ENCODE measurements around the gene NIT1.

NIT1 gene

DNA sequence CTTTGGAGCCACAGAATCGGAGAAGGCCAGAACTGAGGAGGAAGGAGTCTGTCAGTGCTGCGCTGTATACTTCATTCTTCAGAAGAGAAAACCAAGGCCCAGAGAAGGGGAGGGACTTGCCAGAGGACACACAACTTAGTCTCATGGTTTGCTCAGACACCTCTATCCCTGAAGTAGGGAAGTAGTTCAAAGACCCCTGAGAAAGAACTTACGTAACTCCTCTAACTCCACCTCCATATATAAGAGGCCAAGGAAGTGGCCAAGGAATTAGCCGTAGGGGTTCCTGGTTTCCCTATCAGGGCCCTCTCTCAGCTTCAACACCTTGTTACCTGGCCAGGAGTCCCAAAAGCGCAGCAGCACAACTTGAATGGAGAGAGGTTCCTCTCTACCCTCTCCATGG lies 28.0 kb upstream of the NIT1 start (continued):
- TF ChIP-seq, protein P1, sequence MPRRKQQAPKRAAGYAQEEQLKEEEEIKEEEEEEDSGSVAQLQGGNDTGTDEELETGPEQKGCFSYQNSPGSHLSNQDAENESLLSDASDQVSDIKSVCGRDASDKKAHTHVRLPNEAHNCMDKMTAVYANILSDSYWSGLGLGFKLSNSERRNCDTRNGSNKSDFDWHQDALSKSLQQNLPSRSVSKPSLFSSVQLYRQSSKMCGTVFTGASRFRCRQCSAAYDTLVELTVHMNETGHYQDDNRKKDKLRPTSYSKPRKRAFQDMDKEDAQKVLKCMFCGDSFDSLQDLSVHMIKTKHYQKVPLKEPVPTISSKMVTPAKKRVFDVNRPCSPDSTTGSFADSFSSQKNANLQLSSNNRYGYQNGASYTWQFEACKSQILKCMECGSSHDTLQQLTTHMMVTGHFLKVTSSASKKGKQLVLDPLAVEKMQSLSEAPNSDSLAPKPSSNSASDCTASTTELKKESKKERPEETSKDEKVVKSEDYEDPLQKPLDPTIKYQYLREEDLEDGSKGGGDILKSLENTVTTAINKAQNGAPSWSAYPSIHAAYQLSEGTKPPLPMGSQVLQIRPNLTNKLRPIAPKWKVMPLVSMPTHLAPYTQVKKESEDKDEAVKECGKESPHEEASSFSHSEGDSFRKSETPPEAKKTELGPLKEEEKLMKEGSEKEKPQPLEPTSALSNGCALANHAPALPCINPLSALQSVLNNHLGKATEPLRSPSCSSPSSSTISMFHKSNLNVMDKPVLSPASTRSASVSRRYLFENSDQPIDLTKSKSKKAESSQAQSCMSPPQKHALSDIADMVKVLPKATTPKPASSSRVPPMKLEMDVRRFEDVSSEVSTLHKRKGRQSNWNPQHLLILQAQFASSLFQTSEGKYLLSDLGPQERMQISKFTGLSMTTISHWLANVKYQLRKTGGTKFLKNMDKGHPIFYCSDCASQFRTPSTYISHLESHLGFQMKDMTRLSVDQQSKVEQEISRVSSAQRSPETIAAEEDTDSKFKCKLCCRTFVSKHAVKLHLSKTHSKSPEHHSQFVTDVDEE (CRISPR knock-in tag; IDR thresholded peaks at IDR 0.05), result no peak
- TF ChIP-seq ARNTL (CRISPR knock-in tag; IDR thresholded peaks at IDR 0.05; ENCODE audit: borderline replicate concordance, low read depth), result no peak
- no peak for TF ChIP-seq SNAI2 (CRISPR knock-in tag; IDR thresholded peaks at IDR 0.05)

DNA sequence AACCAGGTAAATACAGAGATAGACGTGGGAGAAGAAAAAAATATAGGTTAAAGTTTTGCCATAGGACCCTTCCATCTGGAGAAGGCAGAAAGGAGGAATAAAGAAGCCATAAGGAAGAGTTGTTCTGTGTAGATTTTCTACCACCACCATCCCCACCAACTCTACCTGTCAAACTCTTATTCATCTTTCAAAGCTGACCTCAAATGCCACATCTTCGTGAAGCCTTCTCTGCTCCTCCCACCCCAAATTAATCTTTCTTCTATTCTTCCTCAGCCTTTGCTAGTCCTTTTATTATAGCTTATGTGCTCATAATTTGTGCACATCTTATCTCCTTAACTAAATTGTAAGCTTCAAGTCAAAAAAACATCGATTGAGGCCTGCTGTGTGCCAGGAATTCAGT lies 27.3 kb upstream of the NIT1 start:
- TF ChIP-seq, protein P2, sequence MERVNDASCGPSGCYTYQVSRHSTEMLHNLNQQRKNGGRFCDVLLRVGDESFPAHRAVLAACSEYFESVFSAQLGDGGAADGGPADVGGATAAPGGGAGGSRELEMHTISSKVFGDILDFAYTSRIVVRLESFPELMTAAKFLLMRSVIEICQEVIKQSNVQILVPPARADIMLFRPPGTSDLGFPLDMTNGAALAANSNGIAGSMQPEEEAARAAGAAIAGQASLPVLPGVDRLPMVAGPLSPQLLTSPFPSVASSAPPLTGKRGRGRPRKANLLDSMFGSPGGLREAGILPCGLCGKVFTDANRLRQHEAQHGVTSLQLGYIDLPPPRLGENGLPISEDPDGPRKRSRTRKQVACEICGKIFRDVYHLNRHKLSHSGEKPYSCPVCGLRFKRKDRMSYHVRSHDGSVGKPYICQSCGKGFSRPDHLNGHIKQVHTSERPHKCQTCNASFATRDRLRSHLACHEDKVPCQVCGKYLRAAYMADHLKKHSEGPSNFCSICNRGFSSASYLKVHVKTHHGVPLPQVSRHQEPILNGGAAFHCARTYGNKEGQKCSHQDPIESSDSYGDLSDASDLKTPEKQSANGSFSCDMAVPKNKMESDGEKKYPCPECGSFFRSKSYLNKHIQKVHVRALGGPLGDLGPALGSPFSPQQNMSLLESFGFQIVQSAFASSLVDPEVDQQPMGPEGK (CRISPR knock-in tag; IDR thresholded peaks at IDR 0.05; ENCODE audit: borderline replicate concordance), result no peak
- TF ChIP-seq ZFP30 (CRISPR knock-in tag; IDR thresholded peaks at IDR 0.05) (no peak), CSDC2 (CRISPR knock-in tag; IDR thresholded peaks at IDR 0.05) (no peak), ZFP3 (CRISPR knock-in tag; IDR thresholded peaks at IDR 0.05) (no peak), ZNF70 (CRISPR knock-in tag; IDR thresholded peaks at IDR 0.05) (no peak), ESRRG (CRISPR knock-in tag; IDR thresholded peaks at IDR 0.05) (no peak), BACH2 (CRISPR knock-in tag; IDR thresholded peaks at IDR 0.05; ENCODE audit: borderline replicate concordance) (no peak), TCF4 (CRISPR knock-in tag; IDR thresholded peaks at IDR 0.05; ENCODE audit: borderline replicate concordance) (no peak), PPARA (CRISPR knock-in tag; IDR thresholded peaks at IDR 0.05; ENCODE audit: borderline replicate concordance) (no peak), ISL1 (CRISPR knock-in tag; IDR thresholded peaks at IDR 0.05) (no peak), OSR1 (CRISPR knock-in tag; IDR thresholded peaks at IDR 0.05) (no peak), RARB (CRISPR knock-in tag; IDR thresholded peaks at IDR 0.05) (no peak), ZNF565 (CRISPR knock-in tag; conservative IDR thresholded peaks at IDR 0.05; ENCODE audit: low read depth) (no peak), ZNF8 (CRISPR knock-in tag; IDR thresholded peaks at IDR 0.05) (no peak)
- TF ChIP-seq, protein P3, sequence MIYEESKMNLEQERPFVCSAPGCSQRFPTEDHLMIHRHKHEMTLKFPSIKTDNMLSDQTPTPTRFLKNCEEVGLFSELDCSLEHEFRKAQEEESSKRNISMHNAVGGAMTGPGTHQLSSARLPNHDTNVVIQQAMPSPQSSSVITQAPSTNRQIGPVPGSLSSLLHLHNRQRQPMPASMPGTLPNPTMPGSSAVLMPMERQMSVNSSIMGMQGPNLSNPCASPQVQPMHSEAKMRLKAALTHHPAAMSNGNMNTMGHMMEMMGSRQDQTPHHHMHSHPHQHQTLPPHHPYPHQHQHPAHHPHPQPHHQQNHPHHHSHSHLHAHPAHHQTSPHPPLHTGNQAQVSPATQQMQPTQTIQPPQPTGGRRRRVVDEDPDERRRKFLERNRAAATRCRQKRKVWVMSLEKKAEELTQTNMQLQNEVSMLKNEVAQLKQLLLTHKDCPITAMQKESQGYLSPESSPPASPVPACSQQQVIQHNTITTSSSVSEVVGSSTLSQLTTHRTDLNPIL (CRISPR knock-in tag; IDR thresholded peaks at IDR 0.05; ENCODE audit: low read depth), result no peak
- TF ChIP-seq, protein P4, sequence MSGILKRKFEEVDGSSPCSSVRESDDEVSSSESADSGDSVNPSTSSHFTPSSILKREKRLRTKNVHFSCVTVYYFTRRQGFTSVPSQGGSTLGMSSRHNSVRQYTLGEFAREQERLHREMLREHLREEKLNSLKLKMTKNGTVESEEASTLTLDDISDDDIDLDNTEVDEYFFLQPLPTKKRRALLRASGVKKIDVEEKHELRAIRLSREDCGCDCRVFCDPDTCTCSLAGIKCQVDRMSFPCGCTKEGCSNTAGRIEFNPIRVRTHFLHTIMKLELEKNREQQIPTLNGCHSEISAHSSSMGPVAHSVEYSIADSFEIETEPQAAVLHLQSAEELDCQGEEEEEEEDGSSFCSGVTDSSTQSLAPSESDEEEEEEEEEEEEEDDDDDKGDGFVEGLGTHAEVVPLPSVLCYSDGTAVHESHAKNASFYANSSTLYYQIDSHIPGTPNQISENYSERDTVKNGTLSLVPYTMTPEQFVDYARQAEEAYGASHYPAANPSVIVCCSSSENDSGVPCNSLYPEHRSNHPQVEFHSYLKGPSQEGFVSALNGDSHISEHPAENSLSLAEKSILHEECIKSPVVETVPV (CRISPR knock-in tag; IDR thresholded peaks at IDR 0.05), result no peak
- TF ChIP-seq, protein P1 (CRISPR knock-in tag; IDR thresholded peaks at IDR 0.05), result no peak

DNA sequence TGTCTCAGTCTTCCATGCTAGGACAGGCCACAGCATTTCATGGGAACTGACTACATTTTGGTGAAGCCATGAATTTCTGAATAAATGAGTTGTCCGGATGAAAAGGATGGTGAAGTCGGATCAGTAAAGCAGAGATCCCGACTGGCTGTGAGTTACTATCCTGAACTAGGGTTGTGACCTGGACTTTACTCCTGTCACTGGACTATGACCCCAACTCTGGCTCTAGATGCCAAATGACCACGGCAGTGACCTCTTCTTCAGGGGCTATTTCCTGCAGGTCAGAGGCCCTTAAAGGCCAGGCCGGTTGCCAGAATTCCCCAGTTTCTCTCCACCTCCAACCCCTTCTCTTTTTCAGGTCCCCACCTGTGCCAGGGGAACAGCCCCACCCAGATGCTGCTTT lies 26.8 kb upstream of the NIT1 start:
- TF ChIP-seq BACH2 (CRISPR knock-in tag; IDR thresholded peaks at IDR 0.05; ENCODE audit: borderline replicate concordance) (no peak), ISL1 (CRISPR knock-in tag; IDR thresholded peaks at IDR 0.05) (no peak), TCF4 (CRISPR knock-in tag; IDR thresholded peaks at IDR 0.05; ENCODE audit: borderline replicate concordance) (no peak), PPARA (CRISPR knock-in tag; IDR thresholded peaks at IDR 0.05; ENCODE audit: borderline replicate concordance) (no peak)
- no peak for ATAC-seq

More for the DNA sequence above, 27.3 kb upstream of the NIT1 start:
- no peak for ATAC-seq
